Keratinocyte (primary cell): ENCODE measurements around the gene SPTBN1. TPM values are rescaled to one million over a fixed set of nuclear protein-coding genes. Genes with fewer than 3 reads are reported as not detected.

Experiments used
- DNase-seq: peaks from one replicate; pipeline ENCODE4 v3.0.0-alpha.2; 2011; ENCODE audit warnings: low read depth, missing footprints, low spot score
- FAIRE-seq: peaks from 2 replicates; lab custom pipeline; 2011; peaks lifted over from hg19 to GRCh38; lab: Jason Lieb, UNC
- H2AFZ ChIP-seq: 2 replicates; pipeline ENCODE4 v1.6.0; 2012; ENCODE audit warnings: low read length, control low read depth, inconsistent platforms; ENCODE audit not compliant: control insufficient read depth
- H3K27ac ChIP-seq: 2 replicates; pipeline ENCODE4 v1.5.1; 2011; ENCODE audit warnings: low read length; ENCODE audit not compliant: control insufficient read depth, insufficient read depth
- H3K27me3 ChIP-seq: 3 replicates; pipeline ENCODE4 v1.6.0; 2011; ENCODE audit warnings: low read length; ENCODE audit not compliant: control insufficient read depth, insufficient read depth; ENCODE audit errors: extremely low read depth
- H3K36me3 ChIP-seq, 2 experiments: 2 replicates in 1 of 2; 3 replicates in 1 of 2; pipeline ENCODE4 v1.5.1; 2011; ENCODE audit warnings: low read length in 2 of 2, mild to moderate bottlenecking in 1 of 2; ENCODE audit not compliant: control insufficient read depth in 2 of 2, insufficient read depth in 2 of 2; ENCODE audit errors: extremely low read depth in 1 of 2
- H3K4me1 ChIP-seq: 3 replicates; pipeline ENCODE4 v1.5.1; 2011; ENCODE audit warnings: low read length; ENCODE audit not compliant: control insufficient read depth, insufficient read depth; ENCODE audit errors: extremely low read depth
- H3K4me2 ChIP-seq: 3 replicates; pipeline ENCODE4 v1.6.0; 2011; ENCODE audit warnings: low read depth, low read length; ENCODE audit not compliant: control insufficient read depth, insufficient read depth; ENCODE audit errors: extremely low read depth
- H3K4me3 ChIP-seq, 3 experiments: fragments of 200-600 bp in 1 of 3; sonication (generic) in 1 of 3; 2 replicates in 2 of 3; 3 replicates in 1 of 3; pipeline ENCODE4 v1.5.1; 2011 to 2016; ENCODE audit warnings: low read length in 3 of 3, mild to moderate bottlenecking in 3 of 3, control low read depth in 2 of 3, inconsistent platforms in 1 of 3, low read depth in 1 of 3, mixed read lengths in 1 of 3, mixed run types in 1 of 3, moderate library complexity in 1 of 3; ENCODE audit not compliant: control insufficient read depth in 2 of 3, insufficient read depth in 2 of 3; ENCODE audit errors: extremely low read depth in 1 of 3
- H3K79me2 ChIP-seq: 2 replicates; pipeline ENCODE4 v1.6.0; 2012; ENCODE audit warnings: low read length; ENCODE audit not compliant: control insufficient read depth, insufficient read depth
- H3K9ac ChIP-seq: 3 replicates; pipeline ENCODE4 v1.6.0; 2011; ENCODE audit warnings: low read length; ENCODE audit not compliant: control insufficient read depth, insufficient read depth; ENCODE audit errors: extremely low read depth
- H3K9me1 ChIP-seq: 3 replicates; pipeline ENCODE4 v1.6.0; 2011; ENCODE audit warnings: low read length; ENCODE audit not compliant: control insufficient read depth, insufficient read depth; ENCODE audit errors: extremely low read depth
- H3K9me3 ChIP-seq: 2 replicates; pipeline ENCODE4 v1.5.1; 2012; ENCODE audit warnings: low read depth, low read length; ENCODE audit not compliant: control insufficient read depth
- H4K20me1 ChIP-seq: 3 replicates; pipeline ENCODE4 v1.6.0; 2011; ENCODE audit warnings: low read length; ENCODE audit not compliant: control insufficient read depth, insufficient read depth; ENCODE audit errors: extremely low read depth
- CTCF ChIP-seq, 3 experiments: IDR thresholded peaks in 1 of 3; conservative IDR thresholded peaks in 1 of 3; optimal IDR thresholded peaks in 1 of 3; 2 replicates in 2 of 3; 3 replicates in 1 of 3; pipeline versions ENCODE3 to v1.5.1; 2011; ENCODE audit warnings: low read length in 3 of 3, mild to moderate bottlenecking in 3 of 3, moderate library complexity in 2 of 3, control low read depth in 1 of 3, inconsistent platforms in 1 of 3; ENCODE audit not compliant: insufficient read depth in 2 of 3; ENCODE audit errors: extremely low read depth in 1 of 3
- EZH2 ChIP-seq: IDR thresholded peaks from one replicate; pipeline ENCODE4 v1.6.1; 2012; ENCODE audit warnings: inconsistent platforms, mild to moderate bottlenecking, low read length, moderate library complexity
- dilution Hi-C: fragments of 300-500 bp; cut with MboI; formaldehyde crosslinking; loops from one replicate; pipeline ENCODE4 v1.7.0; 2020; ENCODE audit warnings: low sequenced_read_pairs; ENCODE audit not compliant: extremely low pct_ligation_motif_present
- polyA plus RNA-seq, 5 experiments: library from polyadenylated mRNA; depleted of rRNA in 3 of 5; stranded (reverse) in 3 of 5; stranded (forward) in 1 of 5; unstranded in 1 of 5; fragments of >200 nt; gene quantifications; 1 replicate in 1 of 5; 2 replicates in 3 of 5; 3 replicates in 1 of 5; pipeline versions ENCODE4 v1.2.1 to v1.2.3, GENCODE V29; 2011 to 2012; ENCODE audit warnings: missing spikeins in 2 of 5, low read depth in 1 of 5, low replicate concordance in 1 of 5

Gene SPTBN1
- polyA plus RNA-seq, 1 donor (not counting 4 experiments of a cell fraction or from before 2014, with no cell fraction given), result 40.0 TPM

- H3K9me3 ChIP-seq, result no peaks in the 10 kb centered on the region
- no peak for TF ChIP-seq CTCF (optimal IDR thresholded peaks at IDR 0.05 in 1 of 3, IDR thresholded peaks at IDR 0.05 in 1 of 3, conservative IDR thresholded peaks at IDR 0.05 in 1 of 3; ENCODE audit: extremely low read depth in 1 of 3, insufficient read depth in 2 of 3, low read length in 3 of 3)
- TF ChIP-seq EZH2, result no peak
- FAIRE-seq (no peak), DNase-seq (no peak)
- H3K36me3 ChIP-seq, result peaks cover 34 to 42% of the 10 kb centered on the region in 2 experiments
- no peaks in the 10 kb centered on the region for H3K27me3 ChIP-seq
- H3K9ac ChIP-seq, result no peak overlapping the region
- no peaks in the 10 kb centered on the region for H4K20me1 ChIP-seq
- dilution Hi-C loops, result no loop called here
- no peaks in the 10 kb centered on the region for H3K9me1 ChIP-seq
- H2AFZ ChIP-seq, result no peak overlapping the region
- no peaks in the 10 kb centered on the region for H3K79me2 ChIP-seq
- no peaks in the 10 kb centered on the region for H3K4me1 ChIP-seq
- H3K4me2 ChIP-seq, result no peak overlapping the region
- H3K4me3 ChIP-seq, result no peak overlapping the region
- H3K27ac ChIP-seq, result no peak overlapping the region
These were observed 180.4 kb downstream of the SPTBN1 start for GRCh38 chr2:54636415-54637139.

GRCh38 chr2:54638103-54638502 is 182.0 kb downstream of the SPTBN1 start:
- Histone ChIP-seq H3K27me3 (no peaks in the 10 kb centered on the region), H3K36me3 (peaks cover 35 to 40% of the 10 kb centered on the region in 2 experiments), H3K4me3 (no peak overlapping the region), H3K79me2 (no peaks in the 10 kb centered on the region), H3K4me1 (no peaks in the 10 kb centered on the region), H3K9me1 (no peaks in the 10 kb centered on the region), H4K20me1 (no peaks in the 10 kb centered on the region), H3K9me3 (no peaks in the 10 kb centered on the region), H3K27ac (no peak overlapping the region), H3K9ac (no peak overlapping the region), H2AFZ (no peak overlapping the region), H3K4me2 (no peak overlapping the region)
- no peak for FAIRE-seq
- no peak for DNase-seq
- TF ChIP-seq CTCF (optimal IDR thresholded peaks at IDR 0.05 in 1 of 3, IDR thresholded peaks at IDR 0.05 in 1 of 3, conservative IDR thresholded peaks at IDR 0.05 in 1 of 3; ENCODE audit: extremely low read depth in 1 of 3, insufficient read depth in 2 of 3, low read length in 3 of 3) (no peak), EZH2 (no peak)
- dilution Hi-C loops, result no loop called here
